Measurements from ENCODE around the gene TIAL1. TPM values are rescaled to one million over a fixed set of nuclear protein-coding genes. Genes with fewer than 3 reads are reported as not detected.

Gene TIAL1
- total RNA-seq, 2 experiments from 2014 or later, result 159 to 174 TPM

DNA sequence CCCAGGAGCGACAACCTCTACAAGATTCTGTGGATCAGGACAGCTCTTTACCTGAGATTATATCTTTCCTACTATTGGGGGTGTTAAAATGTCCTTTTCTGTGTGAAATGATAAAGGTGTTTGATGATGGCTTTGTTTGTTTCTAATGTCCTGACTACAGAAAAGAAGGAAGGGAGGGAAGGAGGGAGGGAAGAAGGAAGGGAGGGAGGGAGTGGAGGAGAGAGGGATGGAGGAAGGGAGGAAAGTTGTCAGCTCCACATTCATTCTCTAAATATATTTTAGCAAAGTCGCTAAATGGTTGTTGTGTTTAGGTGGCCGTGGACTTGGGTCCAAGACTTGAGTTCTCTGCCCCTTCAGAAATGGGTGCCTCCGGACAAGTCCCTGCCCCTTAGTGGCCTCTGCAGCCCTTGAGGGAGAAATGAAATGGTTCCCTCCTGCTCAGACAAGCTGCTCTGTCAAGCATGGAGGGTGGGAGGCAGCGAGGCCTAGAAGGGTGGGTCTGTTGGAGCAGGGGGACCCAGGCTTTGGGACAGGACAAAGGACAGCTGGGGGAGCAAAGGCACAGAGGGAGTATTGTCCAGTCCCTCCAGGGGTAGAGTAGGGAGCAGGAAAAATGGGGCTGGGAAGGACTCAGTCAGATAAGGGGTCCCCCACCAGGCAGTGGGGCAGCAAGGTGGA is 58.7 kb downstream of the TIAL1 start:
- peak overlapping the region; percentile 52 to 63 for H3K27ac ChIP-seq (ENCODE audit: low read depth in 1 of 2, low read length in 2 of 2)
- Mint-ChIP-seq H3K9me3 (no peaks in the 10 kb centered on the region), H3K4me1 (ENCODE audit: low read depth) (peaks cover 75% of the 10 kb centered on the region), H3K36me3 (ENCODE audit: low read depth) (peaks cover 46% of the 10 kb centered on the region), H3K4me3 (peak overlapping the region; percentile 88), H3K27ac (peak overlapping the region; percentile 95), H3K27me3 (no peaks in the 10 kb centered on the region)
- H3K9me3 ChIP-seq (ENCODE audit: control insufficient read depth in 1 of 2, insufficient read depth in 1 of 2, low read length in 2 of 2), result no peaks in the 10 kb centered on the region
- H3K4me1 ChIP-seq (ENCODE audit: insufficient read depth, low read length), result peaks cover 65% of the 10 kb centered on the region
- TF ChIP-seq, protein P1, sequence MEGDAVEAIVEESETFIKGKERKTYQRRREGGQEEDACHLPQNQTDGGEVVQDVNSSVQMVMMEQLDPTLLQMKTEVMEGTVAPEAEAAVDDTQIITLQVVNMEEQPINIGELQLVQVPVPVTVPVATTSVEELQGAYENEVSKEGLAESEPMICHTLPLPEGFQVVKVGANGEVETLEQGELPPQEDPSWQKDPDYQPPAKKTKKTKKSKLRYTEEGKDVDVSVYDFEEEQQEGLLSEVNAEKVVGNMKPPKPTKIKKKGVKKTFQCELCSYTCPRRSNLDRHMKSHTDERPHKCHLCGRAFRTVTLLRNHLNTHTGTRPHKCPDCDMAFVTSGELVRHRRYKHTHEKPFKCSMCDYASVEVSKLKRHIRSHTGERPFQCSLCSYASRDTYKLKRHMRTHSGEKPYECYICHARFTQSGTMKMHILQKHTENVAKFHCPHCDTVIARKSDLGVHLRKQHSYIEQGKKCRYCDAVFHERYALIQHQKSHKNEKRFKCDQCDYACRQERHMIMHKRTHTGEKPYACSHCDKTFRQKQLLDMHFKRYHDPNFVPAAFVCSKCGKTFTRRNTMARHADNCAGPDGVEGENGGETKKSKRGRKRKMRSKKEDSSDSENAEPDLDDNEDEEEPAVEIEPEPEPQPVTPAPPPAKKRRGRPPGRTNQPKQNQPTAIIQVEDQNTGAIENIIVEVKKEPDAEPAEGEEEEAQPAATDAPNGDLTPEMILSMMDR (IDR thresholded peaks at IDR 0.05), result peak; percentile 25
- POLR2A ChIA-PET, result interaction anchor here (1.1 to 13.4 kb wide), 9 partner anchors 12 to 458 kb away, joined by 3 to 138 read pairs (median 4); partner anchors contain the start of gene EIF3A
- H3K36me3 ChIP-seq (ENCODE audit: insufficient read depth, low read length), result peaks cover 19% of the 10 kb centered on the region
- intact Hi-C loops (cut with DNase I, micrococcal nuclease), result no loop called here
- H3K4me3 ChIP-seq (ENCODE audit: low read length), result peak overlapping the region; percentile 92
- no peaks in the 10 kb centered on the region for H3K27me3 ChIP-seq (ENCODE audit: control insufficient read depth in 1 of 2, insufficient read depth in 2 of 2, low read length in 2 of 2)
- ATAC-seq (ENCODE audit: poor library complexity) (no peak), DNase-seq (no peak)
- CTCF ChIA-PET, result interaction anchor here (0.7 to 1.7 kb wide), 4 partner anchors 48 to 126 kb away, joined by 3 to 9 read pairs (median 4); no protein-coding TSS in a partner anchor

DNA sequence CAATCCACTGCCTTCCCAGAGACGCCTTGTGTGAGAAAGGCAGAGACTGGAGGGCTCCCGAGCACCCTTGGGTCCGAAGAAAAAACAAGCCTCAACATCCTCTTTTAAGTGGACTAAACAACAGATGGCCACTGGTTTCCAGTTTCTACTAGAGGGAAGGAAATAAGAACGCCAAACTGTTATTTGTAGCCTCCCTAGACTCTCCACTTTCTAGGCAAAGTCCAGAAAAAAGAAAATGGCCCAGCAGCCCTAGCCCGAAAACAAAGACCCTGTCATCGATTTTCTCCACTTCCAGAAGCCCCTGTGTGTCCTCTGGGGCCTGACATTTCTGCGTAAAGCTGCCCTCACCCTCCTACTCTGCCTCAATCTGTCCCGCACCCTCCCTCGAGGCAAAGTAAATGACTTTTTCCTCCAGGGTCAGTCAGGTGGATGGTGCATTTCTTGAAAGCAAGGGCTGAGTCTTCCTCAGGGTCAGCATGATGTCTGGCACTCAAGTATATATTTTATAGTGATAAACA is 60.2 kb downstream of the TIAL1 start:
- Mint-ChIP-seq H3K36me3 (ENCODE audit: low read depth) (peaks cover 48% of the 10 kb centered on the region), H3K4me1 (ENCODE audit: low read depth) (peaks cover 86% of the 10 kb centered on the region), H3K27ac (peak overlapping the region; percentile 95), H3K4me3 (peak overlapping the region; percentile 88), H3K27me3 (no peaks in the 10 kb centered on the region), H3K9me3 (no peaks in the 10 kb centered on the region)
- ChIA-PET POLR2A (interaction anchor here (1.5 to 13.4 kb wide), 3 partner anchors 12 to 31 kb away, joined by 3 to 138 read pairs (median 4); no protein-coding TSS in a partner anchor), CTCF (interaction anchor here (0.6 to 0.7 kb wide), 2 partner anchors 15 to 17 kb away, joined by 3 read pairs; no protein-coding TSS in a partner anchor)
- no peak for ATAC-seq (ENCODE audit: poor library complexity)
- H3K27ac ChIP-seq (ENCODE audit: low read depth in 1 of 2, low read length in 2 of 2), result peak overlapping the region; percentile 1 to 21
- intact Hi-C loops (cut with DNase I, micrococcal nuclease), result no loop called here
- H3K4me3 ChIP-seq (ENCODE audit: low read length), result no peak overlapping the region
- H3K36me3 ChIP-seq (ENCODE audit: insufficient read depth, low read length), result peaks cover 19% of the 10 kb centered on the region
- H3K4me1 ChIP-seq (ENCODE audit: insufficient read depth, low read length), result peaks cover 79% of the 10 kb centered on the region
- no peak for DNase-seq
- no peaks in the 10 kb centered on the region for H3K27me3 ChIP-seq (ENCODE audit: control insufficient read depth in 1 of 2, insufficient read depth in 2 of 2, low read length in 2 of 2)
- no peaks in the 10 kb centered on the region for H3K9me3 ChIP-seq (ENCODE audit: control insufficient read depth in 1 of 2, insufficient read depth in 1 of 2, low read length in 2 of 2)
- TF ChIP-seq, protein P1 (IDR thresholded peaks at IDR 0.05), result no peak

DNA sequence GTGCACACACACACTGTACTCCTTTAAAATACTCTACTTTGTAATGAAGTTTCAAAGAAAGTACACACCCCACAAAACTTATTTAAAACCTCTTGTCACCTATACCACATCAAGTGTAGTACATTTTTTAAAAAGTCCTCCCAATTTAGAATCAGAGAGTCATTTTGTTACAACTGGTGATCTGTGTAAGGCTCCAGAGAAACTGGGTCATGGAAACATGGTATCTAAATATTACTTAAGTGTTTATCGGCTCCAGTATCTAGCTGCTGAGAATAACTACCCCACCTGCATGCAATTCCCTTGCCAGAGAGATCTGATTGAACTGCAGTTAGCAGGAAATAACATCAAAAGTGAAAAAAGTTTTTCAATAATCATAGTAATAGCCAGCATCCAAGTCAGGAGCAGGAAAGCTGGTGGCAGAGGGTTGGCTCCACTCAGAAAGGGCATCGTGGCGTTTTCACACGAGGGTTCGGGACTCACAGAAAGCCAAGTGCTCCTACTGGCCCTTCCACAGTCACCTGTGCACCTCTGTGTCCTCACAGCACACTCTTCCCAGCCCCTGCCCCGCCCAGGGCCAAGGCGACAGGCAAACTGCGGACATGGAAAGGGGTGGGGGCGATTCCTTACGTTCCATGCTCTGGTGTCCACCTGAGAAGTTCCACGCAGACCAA is 60.8 kb downstream of the TIAL1 start:
- H3K9me3 ChIP-seq (ENCODE audit: control insufficient read depth in 1 of 2, insufficient read depth in 1 of 2, low read length in 2 of 2), result no peaks in the 10 kb centered on the region
- H3K4me3 ChIP-seq (ENCODE audit: low read length), result no peak overlapping the region
- peaks cover 76% of the 10 kb centered on the region for H3K4me1 ChIP-seq (ENCODE audit: insufficient read depth, low read length)
- H3K27me3 Mint-ChIP-seq, result no peaks in the 10 kb centered on the region
- ChIA-PET POLR2A (interaction anchor here (1.5 to 13.4 kb wide), 3 partner anchors 11 to 30 kb away, joined by 3 to 138 read pairs (median 4); no protein-coding TSS in a partner anchor), CTCF (interaction anchor here (0.6 kb wide), 1 partner anchor 17 kb away, joined by 3 read pairs; no protein-coding TSS in a partner anchor)
- H3K4me3 Mint-ChIP-seq, result peak overlapping the region; percentile 88
- peaks cover 19% of the 10 kb centered on the region for H3K36me3 ChIP-seq (ENCODE audit: insufficient read depth, low read length)
- no peaks in the 10 kb centered on the region for H3K27me3 ChIP-seq (ENCODE audit: control insufficient read depth in 1 of 2, insufficient read depth in 2 of 2, low read length in 2 of 2)
- TF ChIP-seq, protein P1 (IDR thresholded peaks at IDR 0.05), result no peak
- H3K4me1 Mint-ChIP-seq (ENCODE audit: low read depth), result peaks cover 87% of the 10 kb centered on the region
- H3K27ac Mint-ChIP-seq, result peak overlapping the region; percentile 95
- ATAC-seq (ENCODE audit: poor library complexity) (peak; percentile 23), DNase-seq (no peak)
- H3K27ac ChIP-seq (ENCODE audit: low read depth in 1 of 2, low read length in 2 of 2), result peak overlapping the region; percentile 1 to 21
- peaks cover 48% of the 10 kb centered on the region for H3K36me3 Mint-ChIP-seq (ENCODE audit: low read depth)
- H3K9me3 Mint-ChIP-seq, result no peaks in the 10 kb centered on the region
- intact Hi-C loops (cut with DNase I, micrococcal nuclease), result no loop called here

All from CD4-positive, alpha-beta T cell (primary cell).